ENCODE data around the gene EXOC2. TPM values are rescaled to one million over a fixed set of nuclear protein-coding genes. Genes with fewer than 3 reads are reported as not detected.

EXOC2 gene
- polyA plus RNA-seq, 1 experiment: 16.0 TPM

GRCh38 chr6:470051-470900 lies 222.7 kb downstream of the EXOC2 start:
- no peak for TF ChIP-seq CTCF (IDR thresholded peaks at IDR 0.05; ENCODE audit: insufficient read depth, low read depth, low read length)
- Histone ChIP-seq H3K4me3 (ENCODE audit: low read depth, low read length) (no peak overlapping the region), H3K27me3 (ENCODE audit: control insufficient read depth, insufficient read depth, low read length) (no peaks in the 10 kb centered on the region), H3K36me3 (ENCODE audit: control insufficient read depth, insufficient read depth, low read length) (no peaks in the 10 kb centered on the region)
- DNase-seq (ENCODE audit: low read depth): no peak
- ChIA-PET CTCF (no interaction called here), POLR2A (no interaction called here)

- DNase-seq (ENCODE audit: low read depth): no peak
- Histone ChIP-seq H3K27me3 (ENCODE audit: control insufficient read depth, insufficient read depth, low read length) (no peaks in the 10 kb centered on the region), H3K4me3 (ENCODE audit: low read depth, low read length) (no peak overlapping the region), H3K36me3 (ENCODE audit: control insufficient read depth, insufficient read depth, low read length) (no peaks in the 10 kb centered on the region)
- TF ChIP-seq CTCF (IDR thresholded peaks at IDR 0.05; ENCODE audit: insufficient read depth, low read depth, low read length): no peak
- ChIA-PET CTCF (no interaction called here), POLR2A (no interaction called here)
Measured at GRCh38 chr6:467671-468082, 225.3 kb downstream of the EXOC2 start.

GRCh38 chr6:467111-467510 lies 225.8 kb downstream of the EXOC2 start:
- TF ChIP-seq CTCF (IDR thresholded peaks at IDR 0.05; ENCODE audit: insufficient read depth, low read depth, low read length): no peak
- ChIA-PET POLR2A (no interaction called here), CTCF (no interaction called here)
- Histone ChIP-seq H3K4me3 (ENCODE audit: low read depth, low read length) (no peak overlapping the region), H3K27me3 (ENCODE audit: control insufficient read depth, insufficient read depth, low read length) (no peaks in the 10 kb centered on the region), H3K36me3 (ENCODE audit: control insufficient read depth, insufficient read depth, low read length) (no peaks in the 10 kb centered on the region)
- DNase-seq (ENCODE audit: low read depth): no peak

- Histone ChIP-seq H3K36me3 (ENCODE audit: control insufficient read depth, insufficient read depth, low read length) (no peaks in the 10 kb centered on the region), H3K4me3 (ENCODE audit: low read depth, low read length) (no peak overlapping the region), H3K27me3 (ENCODE audit: control insufficient read depth, insufficient read depth, low read length) (no peaks in the 10 kb centered on the region)
- DNase-seq (ENCODE audit: low read depth): no peak
- CTCF ChIA-PET: no interaction called here
- TF ChIP-seq CTCF (IDR thresholded peaks at IDR 0.05; ENCODE audit: insufficient read depth, low read depth, low read length): no peak
- POLR2A ChIA-PET: no interaction called here
Measured at GRCh38 chr6:466564-466963, 226.4 kb downstream of the EXOC2 start.

- H3K27me3 ChIP-seq (ENCODE audit: control insufficient read depth, insufficient read depth, low read length): no peaks in the 10 kb centered on the region
- no peak overlapping the region for H3K4me3 ChIP-seq (ENCODE audit: low read depth, low read length)
- no peak for DNase-seq (ENCODE audit: low read depth)
- TF ChIP-seq CTCF (IDR thresholded peaks at IDR 0.05; ENCODE audit: insufficient read depth, low read depth, low read length): no peak
- ChIA-PET CTCF (no interaction called here), POLR2A (no interaction called here)
- no peaks in the 10 kb centered on the region for H3K36me3 ChIP-seq (ENCODE audit: control insufficient read depth, insufficient read depth, low read length)
Measured at GRCh38 chr6:465531-466348, 227.2 kb downstream of the EXOC2 start.
